Fibroblast of lung (primary cell): ENCODE results near the gene GH1. TPM values are rescaled to one million over a fixed set of nuclear protein-coding genes. Genes with fewer than 3 reads are reported as not detected.

Source experiments
- DNase-seq, 2 donors: peaks; one replicate each; pipeline versions ENCODE4 v3.0.0 to v3.0.0-alpha.2; 2010; ENCODE audit warnings: low read depth in 2 of 2
- H2AFZ ChIP-seq: 2 replicates; pipeline ENCODE4 v1.5.1; 2012; ENCODE audit warnings: low read length, control low read depth, inconsistent platforms
- H3K27ac ChIP-seq: 2 replicates; pipeline ENCODE4 v1.5.1; 2011; ENCODE audit warnings: low read length, control low read depth; ENCODE audit not compliant: insufficient read depth
- H3K27me3 ChIP-seq: 2 replicates; pipeline ENCODE4 v1.5.1; 2011; ENCODE audit warnings: mild to moderate bottlenecking, low read length; ENCODE audit not compliant: control insufficient read depth, insufficient read depth
- H3K36me3 ChIP-seq: 2 replicates; pipeline ENCODE4 v1.5.1; 2011; ENCODE audit warnings: low read length; ENCODE audit not compliant: control insufficient read depth, insufficient read depth
- H3K4me1 ChIP-seq: 2 replicates; pipeline ENCODE4 v1.5.1; 2011; ENCODE audit warnings: low read length; ENCODE audit not compliant: control insufficient read depth, insufficient read depth; ENCODE audit errors: extremely low read depth
- H3K4me2 ChIP-seq: 2 replicates; pipeline ENCODE4 v1.5.1; 2011; ENCODE audit warnings: low read length, control low read depth; ENCODE audit not compliant: insufficient read depth; ENCODE audit errors: extremely low read depth
- H3K4me3 ChIP-seq, 4 experiments: fragments of 200-600 bp in 1 of 4; sonication (generic) in 1 of 4; replicated peaks in 1 of 4; 2 replicates each; pipeline ENCODE4 v1.5.1; 2011 to 2016; ENCODE audit warnings: low read length in 4 of 4, low read depth in 3 of 4, mild to moderate bottlenecking in 3 of 4, control low read depth in 2 of 4, inconsistent platforms in 1 of 4, mixed read lengths in 1 of 4; ENCODE audit not compliant: insufficient read depth in 1 of 4; ENCODE audit errors: control extremely low read depth in 1 of 4
- H3K79me2 ChIP-seq: 2 replicates; pipeline ENCODE4 v1.5.1; 2012; ENCODE audit warnings: mild to moderate bottlenecking, low read length, inconsistent platforms; ENCODE audit not compliant: control insufficient read depth, insufficient read depth
- H3K9ac ChIP-seq: 2 replicates; pipeline ENCODE4 v1.5.1; 2011; ENCODE audit warnings: mild to moderate bottlenecking, low read length, control low read depth; ENCODE audit not compliant: insufficient read depth
- H3K9me3 ChIP-seq: 2 replicates; pipeline ENCODE4 v1.5.1; 2012; ENCODE audit warnings: low read depth, low read length; ENCODE audit not compliant: control insufficient read depth, insufficient read depth
- H4K20me1 ChIP-seq: 2 replicates; pipeline ENCODE4 v1.5.1; 2011; ENCODE audit warnings: low read length; ENCODE audit not compliant: control insufficient read depth, insufficient read depth; ENCODE audit errors: extremely low read depth
- EZH2 ChIP-seq: IDR thresholded peaks from 2 replicates; pipeline ENCODE4 v1.5.1; 2012; ENCODE audit warnings: low read length, control low read depth, mild to moderate bottlenecking; ENCODE audit errors: missing control alignments
- polyA plus RNA-seq, 2 donors: library from polyadenylated mRNA; depleted of rRNA in 1 of 2; stranded (reverse) in 1 of 2; unstranded in 1 of 2; fragments of >200 nt; gene quantifications; 2 replicates each; pipeline ENCODE4 v1.2.1, GENCODE V29; 2011 to 2012; ENCODE audit warnings: missing spikeins in 1 of 2
- total RNA-seq: library from RNA; depleted of rRNA; stranded (reverse); fragments of >200 nt; gene quantifications from 2 replicates; pipeline ENCODE4 v1.2.1, GENCODE V29; 2014
- TF ChIP-seq, protein P1 (sequence below), 2 donors: IDR thresholded peaks in 1 of 2; conservative IDR thresholded peaks in 1 of 2; 1 replicate in 1 of 2; 2 replicates in 1 of 2; pipeline ENCODE4 v1.5.1; 2011 to 2012; ENCODE audit warnings: low read length in 2 of 2, control low read depth in 1 of 2, inconsistent platforms in 1 of 2, low read depth in 1 of 2, mild to moderate bottlenecking in 1 of 2

Gene GH1
- total and polyA plus RNA-seq, 2 donors (not counting 1 experiment from before 2014, with no cell fraction given), result not detected

DNA sequence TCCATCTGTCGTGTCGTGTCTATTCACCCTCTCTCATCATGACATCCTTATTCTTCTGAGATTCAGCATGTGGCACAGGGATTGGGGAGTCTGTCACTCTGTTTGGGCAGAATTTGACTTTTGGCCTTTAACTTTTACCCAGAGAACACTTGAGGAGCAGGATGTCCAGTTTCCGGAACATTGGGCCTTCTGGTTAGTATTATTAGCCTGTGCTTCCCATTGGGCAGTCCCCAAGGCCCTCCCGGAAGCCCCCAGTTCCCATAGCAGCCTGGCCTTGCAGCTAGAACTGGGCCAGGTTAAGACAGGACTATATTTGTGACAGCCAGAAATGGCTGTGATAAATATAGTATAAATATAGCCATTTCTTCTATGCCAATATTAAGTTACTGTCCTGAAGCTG is 44.5 kb upstream of the GH1 start:
- Histone ChIP-seq H3K27ac (no peak overlapping the region), H3K9me3 (no peaks in the 10 kb centered on the region), H3K4me1 (no peaks in the 10 kb centered on the region), H3K9ac (no peak overlapping the region), H3K79me2 (no peaks in the 10 kb centered on the region), H4K20me1 (no peaks in the 10 kb centered on the region), H3K36me3 (no peaks in the 10 kb centered on the region), H3K4me3 (no peak overlapping the region), H2AFZ (no peak overlapping the region), H3K4me2 (no peak overlapping the region), H3K27me3 (no peaks in the 10 kb centered on the region)
- no peak for DNase-seq
- TF ChIP-seq, protein P1, sequence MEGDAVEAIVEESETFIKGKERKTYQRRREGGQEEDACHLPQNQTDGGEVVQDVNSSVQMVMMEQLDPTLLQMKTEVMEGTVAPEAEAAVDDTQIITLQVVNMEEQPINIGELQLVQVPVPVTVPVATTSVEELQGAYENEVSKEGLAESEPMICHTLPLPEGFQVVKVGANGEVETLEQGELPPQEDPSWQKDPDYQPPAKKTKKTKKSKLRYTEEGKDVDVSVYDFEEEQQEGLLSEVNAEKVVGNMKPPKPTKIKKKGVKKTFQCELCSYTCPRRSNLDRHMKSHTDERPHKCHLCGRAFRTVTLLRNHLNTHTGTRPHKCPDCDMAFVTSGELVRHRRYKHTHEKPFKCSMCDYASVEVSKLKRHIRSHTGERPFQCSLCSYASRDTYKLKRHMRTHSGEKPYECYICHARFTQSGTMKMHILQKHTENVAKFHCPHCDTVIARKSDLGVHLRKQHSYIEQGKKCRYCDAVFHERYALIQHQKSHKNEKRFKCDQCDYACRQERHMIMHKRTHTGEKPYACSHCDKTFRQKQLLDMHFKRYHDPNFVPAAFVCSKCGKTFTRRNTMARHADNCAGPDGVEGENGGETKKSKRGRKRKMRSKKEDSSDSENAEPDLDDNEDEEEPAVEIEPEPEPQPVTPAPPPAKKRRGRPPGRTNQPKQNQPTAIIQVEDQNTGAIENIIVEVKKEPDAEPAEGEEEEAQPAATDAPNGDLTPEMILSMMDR (conservative IDR thresholded peaks at IDR 0.05 in 1 of 2, IDR thresholded peaks at IDR 0.05 in 1 of 2; ENCODE audit: low read depth in 1 of 2, low read length in 2 of 2), result no peak
- no peak for TF ChIP-seq EZH2

DNA sequence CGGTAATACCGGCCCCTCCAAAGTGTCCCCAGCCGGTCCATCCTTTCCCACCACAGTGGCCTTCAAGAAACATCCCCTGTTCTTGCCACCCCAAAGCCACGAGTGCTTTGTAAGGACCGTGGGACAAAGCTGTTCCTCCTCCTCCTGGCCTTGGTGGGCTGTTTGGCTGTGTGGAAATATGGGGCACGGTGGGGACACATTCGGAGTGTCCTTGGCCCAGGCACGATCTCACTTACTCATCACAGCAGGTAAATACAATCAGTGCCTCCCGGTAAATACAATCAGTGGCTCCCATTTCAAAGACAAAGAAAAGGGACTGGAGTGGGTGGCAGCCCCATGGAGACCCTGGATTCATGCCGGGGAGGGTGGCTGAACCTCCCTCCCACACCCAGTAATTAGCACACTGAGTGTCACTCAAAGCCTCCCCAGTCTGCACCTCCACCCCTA is 43.7 kb upstream of the GH1 start:
- no peak overlapping the region for H3K9ac ChIP-seq
- H4K20me1 ChIP-seq, result no peaks in the 10 kb centered on the region
- no peaks in the 10 kb centered on the region for H3K36me3 ChIP-seq
- no peak overlapping the region for H3K4me2 ChIP-seq
- no peak overlapping the region for H2AFZ ChIP-seq
- H3K4me3 ChIP-seq, result no peak overlapping the region
- DNase-seq, result no peak
- no peaks in the 10 kb centered on the region for H3K4me1 ChIP-seq
- H3K27me3 ChIP-seq, result no peaks in the 10 kb centered on the region
- no peaks in the 10 kb centered on the region for H3K9me3 ChIP-seq
- H3K27ac ChIP-seq, result no peak overlapping the region
- no peaks in the 10 kb centered on the region for H3K79me2 ChIP-seq
- TF ChIP-seq, protein P1 (conservative IDR thresholded peaks at IDR 0.05 in 1 of 2, IDR thresholded peaks at IDR 0.05 in 1 of 2; ENCODE audit: low read depth in 1 of 2, low read length in 2 of 2), result no peak
- no peak for TF ChIP-seq EZH2

DNA sequence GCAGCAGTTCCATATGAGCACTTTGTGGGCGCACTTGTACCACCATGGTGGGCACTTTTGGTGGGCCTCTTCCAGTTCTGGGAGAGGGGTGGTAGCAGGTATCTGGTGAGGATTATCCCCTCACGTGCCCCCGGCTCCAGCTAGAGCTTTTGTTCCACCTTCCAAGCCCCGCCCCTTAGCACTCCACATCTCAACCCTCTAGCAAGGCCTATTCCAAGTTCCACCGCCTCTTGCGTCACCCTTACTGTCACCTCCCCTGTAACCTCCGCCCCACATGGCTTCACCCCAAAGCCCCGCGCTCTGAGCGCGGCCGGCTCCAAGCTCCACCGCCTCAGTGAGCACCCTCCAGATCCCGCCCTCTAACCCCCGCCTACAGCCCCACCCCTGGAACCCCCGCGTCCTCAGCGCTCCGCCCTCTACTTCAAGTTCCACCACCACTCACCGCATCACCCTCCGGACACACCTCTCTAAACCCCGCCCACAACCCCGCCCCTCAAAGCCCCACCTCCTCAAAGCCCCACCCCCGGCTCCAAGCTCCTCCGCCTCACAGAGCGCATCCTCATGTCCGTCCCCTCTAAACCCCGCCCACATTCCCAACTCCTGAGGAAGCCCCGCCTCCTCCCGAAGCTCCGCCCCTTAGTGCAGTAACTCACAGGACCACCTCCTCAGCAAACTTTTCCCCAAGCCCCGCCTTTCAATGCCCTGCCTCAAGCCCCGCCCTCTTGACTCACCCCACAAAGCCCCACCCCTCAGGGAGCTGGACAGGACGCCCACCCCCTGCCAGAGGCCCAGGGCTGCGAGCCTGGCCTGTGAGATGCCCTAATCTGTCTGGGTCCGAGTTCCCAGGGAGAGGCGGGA is 42.9 kb upstream of the GH1 start:
- H3K9ac ChIP-seq, result no peak overlapping the region
- H3K27me3 ChIP-seq, result no peaks in the 10 kb centered on the region
- H3K4me3 ChIP-seq, result peak overlapping the region in 1 of 4 experiments; percentile 38
- no peaks in the 10 kb centered on the region for H3K9me3 ChIP-seq
- H3K4me2 ChIP-seq, result no peak overlapping the region
- H3K36me3 ChIP-seq, result no peaks in the 10 kb centered on the region
- peak; percentile 41 to 85 for DNase-seq
- H4K20me1 ChIP-seq, result no peaks in the 10 kb centered on the region
- H3K27ac ChIP-seq, result no peak overlapping the region
- no peak overlapping the region for H2AFZ ChIP-seq
- H3K79me2 ChIP-seq, result no peaks in the 10 kb centered on the region
- no peaks in the 10 kb centered on the region for H3K4me1 ChIP-seq
- TF ChIP-seq EZH2, result no peak
